ENCODE results near the gene ELF1.

DNA sequence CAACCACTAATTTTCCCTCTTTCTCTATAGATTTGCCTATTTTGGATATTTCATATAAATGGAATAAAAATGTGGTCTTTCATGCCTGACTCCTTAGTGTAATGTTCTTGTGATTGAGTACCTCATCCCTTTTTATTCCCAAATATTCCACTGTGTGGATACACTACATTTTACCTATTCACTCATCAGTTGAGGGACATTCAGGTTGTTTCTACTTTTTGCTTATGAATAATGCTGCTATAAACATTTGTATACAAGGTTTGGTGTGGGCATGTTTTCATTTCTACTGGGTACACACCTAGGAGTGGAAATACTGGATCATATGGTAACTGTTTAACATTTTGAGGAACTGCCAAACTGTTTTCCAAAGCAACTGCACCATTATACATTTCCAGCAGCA, 37.1 kb upstream of the ELF1 start:
- TF ChIP-seq, protein P1, sequence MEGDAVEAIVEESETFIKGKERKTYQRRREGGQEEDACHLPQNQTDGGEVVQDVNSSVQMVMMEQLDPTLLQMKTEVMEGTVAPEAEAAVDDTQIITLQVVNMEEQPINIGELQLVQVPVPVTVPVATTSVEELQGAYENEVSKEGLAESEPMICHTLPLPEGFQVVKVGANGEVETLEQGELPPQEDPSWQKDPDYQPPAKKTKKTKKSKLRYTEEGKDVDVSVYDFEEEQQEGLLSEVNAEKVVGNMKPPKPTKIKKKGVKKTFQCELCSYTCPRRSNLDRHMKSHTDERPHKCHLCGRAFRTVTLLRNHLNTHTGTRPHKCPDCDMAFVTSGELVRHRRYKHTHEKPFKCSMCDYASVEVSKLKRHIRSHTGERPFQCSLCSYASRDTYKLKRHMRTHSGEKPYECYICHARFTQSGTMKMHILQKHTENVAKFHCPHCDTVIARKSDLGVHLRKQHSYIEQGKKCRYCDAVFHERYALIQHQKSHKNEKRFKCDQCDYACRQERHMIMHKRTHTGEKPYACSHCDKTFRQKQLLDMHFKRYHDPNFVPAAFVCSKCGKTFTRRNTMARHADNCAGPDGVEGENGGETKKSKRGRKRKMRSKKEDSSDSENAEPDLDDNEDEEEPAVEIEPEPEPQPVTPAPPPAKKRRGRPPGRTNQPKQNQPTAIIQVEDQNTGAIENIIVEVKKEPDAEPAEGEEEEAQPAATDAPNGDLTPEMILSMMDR (IDR thresholded peaks at IDR 0.05; ENCODE audit: low read length), result no peak
- no peak for TF ChIP-seq EZH2 (IDR thresholded peaks at IDR 0.05; ENCODE audit: borderline replicate concordance, low read length)

All from OCI-LY1 (cell line).